AG09319 (cell line): ENCODE measurements around the gene CD6.
"Not testable (repeated sequence)": the region's sequence is repeated elsewhere in the genome, so short reads cannot be mapped to it uniquely, and the experiment has no call there.

ENCODE experiments used
- DNase-seq: peaks from one replicate; pipeline ENCODE4 v3.0.0-alpha.2; 2010; ENCODE audit warnings: low read depth; ENCODE audit errors: extremely low read depth
- CTCF ChIP-seq: IDR thresholded peaks from 2 replicates; pipeline ENCODE4 v1.5.1; 2011; ENCODE audit warnings: low read depth, mild to moderate bottlenecking, inconsistent platforms, low read length, moderate library complexity

CD6 gene

DNA sequence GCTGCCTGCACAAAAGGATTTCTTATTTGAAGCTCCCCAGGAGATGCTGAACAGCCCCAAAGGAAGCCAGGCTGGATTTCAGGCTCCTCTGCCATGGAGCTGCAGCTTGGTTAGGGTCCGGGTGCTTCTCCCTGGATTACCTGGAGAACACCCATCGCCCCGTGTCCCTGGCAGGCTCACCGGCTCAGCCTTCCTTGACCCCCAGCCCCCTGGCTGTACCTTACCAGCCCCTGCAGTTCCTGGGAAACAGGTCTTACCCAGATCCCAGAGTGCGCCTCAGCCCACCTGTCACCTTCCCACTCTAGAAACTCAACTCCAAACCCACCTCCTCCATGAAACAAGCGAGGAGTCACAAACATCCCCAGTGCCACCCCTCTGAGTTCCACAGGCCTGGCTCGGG, 85.5 kb downstream of the CD6 start:
- no peak for TF ChIP-seq CTCF
- no peak for DNase-seq

- DNase-seq = no peak
- TF ChIP-seq CTCF = no peak
Observed at GRCh38 chr11:61057615-61058014, 86.1 kb downstream of the CD6 start.

GRCh38 chr11:61058583-61059259, 87.2 kb downstream of the CD6 start:
- no peak for TF ChIP-seq CTCF
- DNase-seq = no peak

GRCh38 chr11:61059260-61059752, 87.8 kb downstream of the CD6 start:
- TF ChIP-seq CTCF = no peak
- no peak for DNase-seq

DNA sequence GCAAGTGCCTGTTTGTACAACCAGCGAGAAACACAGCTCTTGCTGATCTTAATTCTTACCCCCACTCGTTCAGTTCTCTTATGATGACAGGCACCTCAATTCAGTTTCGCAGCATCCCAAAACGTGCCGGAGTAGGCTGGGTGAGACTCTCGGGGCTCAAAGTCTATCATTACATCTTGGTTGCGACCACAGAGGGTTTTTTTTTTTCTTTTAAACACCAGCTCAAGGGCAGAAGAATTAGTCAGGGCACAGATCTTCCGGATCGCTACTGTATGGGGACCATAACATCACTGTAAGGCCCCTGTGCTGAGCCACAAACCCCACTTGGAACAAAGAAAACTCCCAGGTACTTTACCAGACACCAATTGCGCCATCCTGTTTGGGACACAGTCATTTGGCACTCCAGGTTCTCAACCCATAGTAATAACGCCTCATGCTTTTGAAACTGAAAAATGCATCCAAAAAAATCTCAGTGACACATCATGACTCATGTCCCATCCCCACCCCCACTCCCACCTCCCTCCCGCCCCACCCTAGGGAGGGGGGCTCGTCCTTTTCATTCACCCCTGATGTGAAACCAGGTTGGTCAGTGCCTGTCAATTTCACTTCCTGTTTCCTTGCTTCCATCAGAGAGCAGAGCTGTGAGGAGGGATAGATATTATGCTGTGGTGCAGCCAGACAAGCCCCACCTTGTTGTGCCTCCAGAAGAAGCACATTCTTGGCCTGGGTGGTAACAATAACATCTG, 89.8 kb downstream of the CD6 start:
- TF ChIP-seq CTCF = no peak

DNA sequence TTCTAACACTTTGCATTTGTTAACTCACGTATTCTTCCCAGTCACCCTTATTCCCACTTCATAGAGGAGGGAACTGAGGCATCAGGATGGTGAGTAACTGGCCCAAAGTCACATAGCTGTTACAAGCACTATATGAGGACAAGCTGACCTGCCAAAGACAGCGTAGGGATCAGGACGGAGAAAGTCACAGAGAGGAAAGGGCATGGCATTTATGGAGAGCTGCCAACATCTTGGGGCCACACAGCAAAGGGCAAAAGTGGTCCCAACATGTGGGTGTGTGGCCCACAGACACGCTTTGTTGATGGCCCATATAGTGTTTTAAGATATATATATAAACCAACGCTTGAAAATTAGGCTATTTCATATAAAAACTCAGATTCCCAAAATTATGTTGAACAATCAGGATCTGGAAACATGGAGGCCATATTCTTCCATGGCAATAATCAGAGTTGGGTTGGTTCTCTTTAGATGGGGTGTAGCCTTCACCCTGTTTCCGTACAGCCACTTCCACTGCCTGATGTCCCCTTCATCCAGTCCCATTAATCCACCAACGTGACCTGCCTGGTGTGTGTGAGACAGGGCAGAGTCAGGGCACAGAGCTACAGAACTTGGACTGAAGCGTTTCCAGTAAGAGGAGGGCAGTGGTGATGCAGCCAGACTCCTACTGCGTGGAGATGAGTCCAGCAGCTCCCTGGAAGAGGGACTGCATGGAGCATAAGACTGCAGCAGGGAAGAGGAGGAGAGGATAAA, 90.9 kb downstream of the CD6 start:
- DNase-seq = no peak
- TF ChIP-seq CTCF = no peak

More for the DNA sequence above, 89.8 kb downstream of the CD6 start:
- DNase-seq = no peak

GRCh38 chr11:61065236-61065635, 93.8 kb downstream of the CD6 start:
- DNase-seq = not testable (repeated sequence)
